HEK293 (cell line): ENCODE results near the gene NIPSNAP3A.

Experiments
- CTCF ChIA-PET: fragments of 350-600 bp; formaldehyde crosslinking; extraction: SDS; loops from one replicate; lab custom pipeline; 2021; ENCODE audit warnings: antibody characterized with exemption; lab: Yijun Ruan, JAX
- POLR2A ChIA-PET: fragments of 300-600 bp; formaldehyde crosslinking; extraction: SDS; loops from one replicate; lab custom pipeline; 2020; ENCODE audit warnings: antibody characterized with exemption, inconsistent platforms; lab: Yijun Ruan, JAX
- H3K27ac ChIP-seq: fragments of 200-500 bp; sonication (Bioruptor generic); 2 replicates; pipeline ENCODE4 v1.5.1; 2014; ENCODE audit warnings: low read depth, low read length, control low read depth, inconsistent platforms; ENCODE audit errors: extremely low read depth
- H3K36me3 ChIP-seq, 2 experiments: fragments of 200-500 bp in 1 of 2; sonication (Bioruptor generic) in 1 of 2; 1 replicate in 1 of 2; 2 replicates in 1 of 2; pipeline ENCODE4 v1.5.1; 2014 to 2017; ENCODE audit warnings: inconsistent platforms in 2 of 2, low read length in 2 of 2; ENCODE audit not compliant: control insufficient read depth in 2 of 2, insufficient read depth in 1 of 2
- H3K4me1 ChIP-seq: fragments of 200-500 bp; sonication (Bioruptor generic); 2 replicates; pipeline ENCODE4 v1.5.1; 2014; ENCODE audit warnings: mild to moderate bottlenecking, low read length, inconsistent platforms; ENCODE audit not compliant: control insufficient read depth, insufficient read depth
- H3K4me3 ChIP-seq: 2 replicates; pipeline ENCODE4 v1.5.1; 2011; ENCODE audit warnings: low read depth, mild to moderate bottlenecking, control low read depth, low read length, moderate library complexity
- H3K9me3 ChIP-seq: fragments of 200-500 bp; sonication (Bioruptor generic); 2 replicates; pipeline ENCODE4 v1.5.1; 2014; ENCODE audit warnings: low read depth, low read length, inconsistent platforms; ENCODE audit not compliant: control insufficient read depth, insufficient read depth
- MZF1 ChIP-seq: fragments of 450-650 bp; formaldehyde crosslinking; IDR thresholded peaks from 2 replicates; pipeline ENCODE4 v1.5.1; 2017; ENCODE audit warnings: missing biosample characterization, missing genetic modification characterization, borderline replicate concordance
- SETDB1 ChIP-seq: IDR thresholded peaks from one replicate; pipeline ENCODE4 v1.6.1; 2017; ENCODE audit warnings: mild to moderate bottlenecking, low read length, moderate library complexity, mixed read lengths; ENCODE audit not compliant: insufficient read length
- TSHZ1 ChIP-seq: fragments of 450-650 bp; formaldehyde crosslinking; IDR thresholded peaks from 2 replicates; pipeline ENCODE4 v1.5.1; 2016; ENCODE audit warnings: missing biosample characterization, missing genetic modification characterization, borderline replicate concordance
- ZFP69B ChIP-seq: fragments of 450-650 bp; formaldehyde crosslinking; IDR thresholded peaks from 2 replicates; pipeline ENCODE4 v1.5.1; 2016; ENCODE audit warnings: missing biosample characterization, missing genetic modification characterization
- ZNF10 ChIP-seq: fragments of 450-650 bp; formaldehyde crosslinking; IDR thresholded peaks from 2 replicates; pipeline ENCODE4 v1.5.1; 2017; ENCODE audit warnings: missing biosample characterization, missing genetic modification characterization
- ZNF140 ChIP-seq: fragments of 450-650 bp; formaldehyde crosslinking; IDR thresholded peaks from 2 replicates; pipeline ENCODE4 v1.5.1; 2016; ENCODE audit warnings: missing biosample characterization, missing genetic modification characterization
- ZNF146 ChIP-seq: fragments of 450-650 bp; formaldehyde crosslinking; IDR thresholded peaks from 2 replicates; pipeline ENCODE4 v1.5.1; 2016; ENCODE audit warnings: missing biosample characterization, missing genetic modification characterization
- ZNF175 ChIP-seq: fragments of 450-650 bp; formaldehyde crosslinking; IDR thresholded peaks from 2 replicates; pipeline ENCODE4 v1.5.1; 2016; ENCODE audit warnings: missing biosample characterization, missing genetic modification characterization
- ZNF19 ChIP-seq: fragments of 450-650 bp; formaldehyde crosslinking; IDR thresholded peaks from 2 replicates; pipeline ENCODE4; 2016; ENCODE audit warnings: missing biosample characterization, missing genetic modification characterization, low read depth
- ZNF214 ChIP-seq: fragments of 450-650 bp; formaldehyde crosslinking; IDR thresholded peaks from 2 replicates; pipeline ENCODE4 v1.5.1; 2017; ENCODE audit warnings: missing biosample characterization, mild to moderate bottlenecking, missing genetic modification characterization, borderline replicate concordance
- ZNF362 ChIP-seq: fragments of 450-650 bp; formaldehyde crosslinking; IDR thresholded peaks from 2 replicates; pipeline ENCODE4 v1.5.1; 2016; ENCODE audit warnings: missing biosample characterization, missing genetic modification characterization
- ZNF518A ChIP-seq: fragments of 450-650 bp; formaldehyde crosslinking; conservative IDR thresholded peaks from 2 replicates; pipeline ENCODE4 v1.5.1; 2016; ENCODE audit warnings: low read depth, missing biosample characterization, missing genetic modification characterization
- ZNF529 ChIP-seq: fragments of 450-650 bp; formaldehyde crosslinking; IDR thresholded peaks from 2 replicates; pipeline ENCODE4 v1.5.1; 2017; ENCODE audit warnings: missing genetic modification characterization, missing biosample characterization; ENCODE audit not compliant: insufficient replicate concordance
- ZNF623 ChIP-seq: fragments of 450-650 bp; formaldehyde crosslinking; IDR thresholded peaks from 2 replicates; pipeline ENCODE4 v1.5.1; 2016; ENCODE audit warnings: missing biosample characterization, missing genetic modification characterization
- ZNF645 ChIP-seq: fragments of 450-650 bp; formaldehyde crosslinking; IDR thresholded peaks from 2 replicates; pipeline ENCODE4; 2016; ENCODE audit warnings: missing biosample characterization, missing genetic modification characterization
- ZNF654 ChIP-seq: fragments of 450-650 bp; formaldehyde crosslinking; IDR thresholded peaks from 2 replicates; pipeline ENCODE4 v1.5.1; 2016; ENCODE audit warnings: low read depth, missing biosample characterization, missing genetic modification characterization
- ZNF704 ChIP-seq: fragments of 450-650 bp; formaldehyde crosslinking; IDR thresholded peaks from 2 replicates; pipeline ENCODE4 v1.5.1; 2016; ENCODE audit warnings: missing biosample characterization, missing genetic modification characterization
- ZSCAN16 ChIP-seq: fragments of 450-650 bp; formaldehyde crosslinking; IDR thresholded peaks from 2 replicates; pipeline ENCODE4 v1.5.1; 2016; ENCODE audit warnings: missing biosample characterization, missing genetic modification characterization
- ZSCAN30 ChIP-seq: fragments of 450-650 bp; IDR thresholded peaks from 2 replicates; pipeline ENCODE4 v1.5.1; 2018; ENCODE audit warnings: missing biosample characterization, mild to moderate bottlenecking, missing genetic modification characterization, moderate library complexity

NIPSNAP3A gene

GRCh38 chr9:104775976-104776375 lies 28.5 kb downstream of the NIPSNAP3A start:
- ChIA-PET POLR2A (no interaction called here), CTCF (no interaction called here)
- no peak for TF ChIP-seq ZNF140 (tag by site-specific recombination)
- TF ChIP-seq TSHZ1 (tag by site-specific recombination) = no peak
- TF ChIP-seq SETDB1 = no peak
- no peak for TF ChIP-seq MZF1 (tag by site-specific recombination)
- no peak for TF ChIP-seq ZNF623 (tag by site-specific recombination)
- TF ChIP-seq ZNF645 (tag by site-specific recombination) = no peak
- TF ChIP-seq ZNF175 (tag by site-specific recombination) = no peak
- no peak for TF ChIP-seq ZNF214 (tag by site-specific recombination)
- TF ChIP-seq ZNF362 (tag by site-specific recombination) = no peak
- TF ChIP-seq ZNF704 = no peak
- TF ChIP-seq ZNF19 (tag by site-specific recombination) = no peak
- TF ChIP-seq ZFP69B (tag by site-specific recombination) = no peak
- TF ChIP-seq ZNF146 (tag by site-specific recombination) = no peak
- no peak for TF ChIP-seq ZNF529 (tag by site-specific recombination)
- TF ChIP-seq ZNF654 (tag by site-specific recombination) = no peak
- TF ChIP-seq ZSCAN30 = no peak
- no peak for TF ChIP-seq ZNF10 (tag by site-specific recombination)
- TF ChIP-seq ZNF518A (tag by site-specific recombination) = no peak
- TF ChIP-seq ZSCAN16 (tag by site-specific recombination) = no peak
- Histone ChIP-seq H3K4me3 (no peak overlapping the region), H3K9me3 (no peaks in the 10 kb centered on the region), H3K36me3 (peaks cover 0 to 4% of the 10 kb centered on the region in 2 experiments; a peak in 2 of 3 replicates), H3K27ac (no peak overlapping the region), H3K4me1 (no peaks in the 10 kb centered on the region)
